Right forelimb (tissue), 1 donor: ENCODE data around the gene CDC42EP2.

Source experiments
- DNase-seq: peaks from one replicate; pipeline ENCODE4 v3.0.0-alpha.2; 2018

CDC42EP2 gene

DNA sequence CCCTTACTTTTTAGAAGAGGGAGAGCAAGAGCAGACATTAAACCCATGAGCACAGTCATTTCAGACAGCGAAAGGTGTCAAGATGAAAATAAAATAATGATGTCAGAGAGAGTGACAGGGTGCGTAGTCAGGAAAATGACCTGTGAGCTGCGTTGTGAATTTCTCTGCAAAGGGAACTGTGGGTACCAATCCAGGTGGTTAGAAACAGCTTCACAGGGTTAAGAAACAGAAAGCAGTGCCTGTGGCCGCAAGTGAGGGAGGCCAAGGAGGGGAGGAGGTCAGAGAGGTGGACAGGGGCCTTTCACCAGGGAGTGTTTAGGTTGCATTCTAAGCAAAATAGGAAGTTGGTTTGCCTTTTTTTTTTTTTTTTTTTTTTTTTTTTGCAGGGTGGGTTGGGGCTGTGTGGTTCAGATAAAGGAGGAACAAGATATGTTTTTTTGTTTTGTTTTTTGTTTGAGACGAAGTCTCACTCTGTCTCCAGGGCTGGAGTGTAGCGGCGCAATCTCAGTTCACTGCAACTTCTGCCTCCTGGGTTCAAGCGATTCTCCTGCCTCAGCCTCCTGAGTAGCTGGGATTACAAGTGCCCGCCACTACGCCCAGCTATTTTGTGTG is 47.8 kb downstream of the CDC42EP2 start:
- no peak for DNase-seq

DNA sequence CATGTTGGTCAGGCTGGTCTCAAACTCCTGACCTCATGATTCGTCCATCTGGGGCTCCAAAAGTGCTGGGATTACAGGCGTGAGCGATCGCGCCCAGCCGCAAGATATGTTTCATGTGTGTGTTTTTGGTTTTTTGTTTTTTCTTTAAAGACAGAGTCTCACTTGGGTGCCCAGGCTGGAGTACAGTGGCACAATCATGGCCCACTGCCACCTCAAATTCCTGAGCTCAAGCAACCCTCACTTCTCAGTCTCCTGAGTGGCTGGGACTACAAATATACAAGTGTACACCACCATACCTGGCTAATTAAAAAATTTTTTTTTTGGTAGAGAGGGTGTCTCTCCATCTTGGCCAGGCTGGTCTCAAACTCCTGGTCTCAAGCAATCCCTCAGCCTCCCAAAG is 48.3 kb downstream of the CDC42EP2 start:
- no peak for DNase-seq

DNA sequence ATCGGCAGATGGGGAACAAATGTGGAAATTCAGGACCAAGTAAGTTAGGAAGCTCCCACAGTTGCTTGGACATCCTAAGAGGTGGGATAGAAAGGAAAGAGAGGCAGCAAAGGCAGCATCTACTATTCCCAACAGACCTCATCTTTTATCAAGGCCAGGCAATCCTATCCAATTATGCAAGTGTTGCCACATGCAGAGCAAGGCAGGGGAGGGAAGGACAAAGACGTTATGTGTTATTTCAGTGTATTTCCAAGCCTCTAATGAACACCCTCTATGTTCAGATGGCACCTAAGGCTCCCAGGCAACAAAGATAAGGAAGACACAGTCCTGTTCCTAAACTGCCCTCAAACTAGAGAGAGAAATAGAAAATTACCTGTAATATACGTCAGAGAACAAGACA is 49.1 kb downstream of the CDC42EP2 start:
- DNase-seq: no peak

DNA sequence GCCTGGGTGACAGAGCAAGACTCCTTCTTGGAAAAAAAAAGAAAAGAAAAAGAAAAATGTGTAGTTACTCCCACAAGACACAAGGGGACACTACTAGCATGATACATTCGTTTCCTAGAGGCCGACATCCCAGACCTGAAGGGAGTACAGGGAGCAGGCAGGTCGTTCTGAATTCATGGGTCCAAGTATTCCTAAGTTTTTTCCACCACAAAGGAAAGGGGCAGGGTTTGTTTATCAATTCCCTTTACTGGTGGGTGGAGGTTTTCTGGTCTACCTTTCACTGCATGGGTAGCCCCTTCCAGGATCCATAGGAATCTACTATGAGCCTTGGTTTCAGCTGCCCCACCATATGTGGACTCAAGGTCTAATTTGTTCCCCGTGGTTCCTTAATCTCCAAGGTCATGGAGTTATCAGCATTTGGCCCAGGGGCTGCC is 51.7 kb downstream of the CDC42EP2 start:
- DNase-seq: no peak

DNA sequence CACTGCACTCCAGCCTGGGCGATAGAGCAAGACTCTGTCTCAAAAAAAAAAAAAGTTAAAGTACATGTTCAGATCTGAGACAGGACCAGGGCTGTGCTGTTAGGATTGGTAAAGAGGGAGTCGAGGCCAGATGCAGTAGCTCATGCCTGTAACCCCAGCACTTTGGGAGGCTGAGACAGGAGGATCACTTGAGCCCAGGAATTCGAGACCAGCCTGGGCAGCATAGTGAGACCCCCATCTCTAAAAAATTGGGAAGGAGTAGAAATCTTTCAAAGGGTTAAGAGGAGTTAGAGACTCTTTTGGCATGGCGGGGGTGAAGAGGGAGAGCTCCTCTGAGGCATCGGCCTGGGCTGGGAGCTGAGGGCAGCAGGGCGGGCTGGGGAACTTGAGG is 56.0 kb downstream of the CDC42EP2 start:
- DNase-seq: no peak
